ENCODE data around the gene CUL2. TPM values are rescaled to one million over a fixed set of nuclear protein-coding genes. Genes with fewer than 3 reads are reported as not detected.
A peak's percentile ranks its signal among the peaks of the same experiment; 100 is the strongest.

Gene CUL2
- total RNA-seq, 1 donor from 2014 or later, result 24.9 TPM

GRCh38 chr10:34960983-34961382, 129.2 kb downstream of the CUL2 start:
- Histone ChIP-seq H3K27me3 (ENCODE audit: control insufficient read depth, insufficient read depth, low read length) (no peaks in the 10 kb centered on the region), H3K4me3 (ENCODE audit: low read depth, low read length) (no peak overlapping the region), H3K36me3 (ENCODE audit: control insufficient read depth, insufficient read depth, low read length) (no peaks in the 10 kb centered on the region)
- peak; percentile 35 for TF ChIP-seq CTCF (IDR thresholded peaks at IDR 0.05; ENCODE audit: insufficient read depth, low read length, poor library complexity, severe bottlenecking)
- DNase-seq (ENCODE audit: low read depth), result no peak

- Histone ChIP-seq H3K27me3 (ENCODE audit: control insufficient read depth, insufficient read depth, low read length) (no peaks in the 10 kb centered on the region), H3K36me3 (ENCODE audit: control insufficient read depth, insufficient read depth, low read length) (no peaks in the 10 kb centered on the region), H3K4me3 (ENCODE audit: low read depth, low read length) (no peak overlapping the region)
- no peak for DNase-seq (ENCODE audit: low read depth)
- no peak for TF ChIP-seq CTCF (IDR thresholded peaks at IDR 0.05; ENCODE audit: insufficient read depth, low read length, poor library complexity, severe bottlenecking)
Observed at GRCh38 chr10:34959786-34960185, 130.4 kb downstream of the CUL2 start.

GRCh38 chr10:34959321-34959720, 130.8 kb downstream of the CUL2 start:
- H3K36me3 ChIP-seq (ENCODE audit: control insufficient read depth, insufficient read depth, low read length), result no peaks in the 10 kb centered on the region
- no peak overlapping the region for H3K4me3 ChIP-seq (ENCODE audit: low read depth, low read length)
- peak; percentile 34 for TF ChIP-seq CTCF (IDR thresholded peaks at IDR 0.05; ENCODE audit: insufficient read depth, low read length, poor library complexity, severe bottlenecking)
- no peak for DNase-seq (ENCODE audit: low read depth)
- H3K27me3 ChIP-seq (ENCODE audit: control insufficient read depth, insufficient read depth, low read length), result no peaks in the 10 kb centered on the region

Other genes starting within 250 kb of the CUL2 start
- 39.4 and 46.3 TPM in 2 replicates for gene CREM, start 36.5 kb upstream of the CUL2 start, total RNA-seq
- gene CCNY, start 246.2 kb upstream of the CUL2 start, total RNA-seq, result 41.3 and 55.7 TPM in 2 replicates